NCI-H1105 (cell line): ENCODE data around the gene PPM1G.
"Not testable (repeated sequence)": the region's sequence is repeated elsewhere in the genome, so short reads cannot be mapped to it uniquely, and the experiment has no call there.

Experiments
- DNase-seq: peaks from one replicate; lab custom pipeline; 2025; lab: John Stamatoyannopoulos, UW

Gene PPM1G

DNA sequence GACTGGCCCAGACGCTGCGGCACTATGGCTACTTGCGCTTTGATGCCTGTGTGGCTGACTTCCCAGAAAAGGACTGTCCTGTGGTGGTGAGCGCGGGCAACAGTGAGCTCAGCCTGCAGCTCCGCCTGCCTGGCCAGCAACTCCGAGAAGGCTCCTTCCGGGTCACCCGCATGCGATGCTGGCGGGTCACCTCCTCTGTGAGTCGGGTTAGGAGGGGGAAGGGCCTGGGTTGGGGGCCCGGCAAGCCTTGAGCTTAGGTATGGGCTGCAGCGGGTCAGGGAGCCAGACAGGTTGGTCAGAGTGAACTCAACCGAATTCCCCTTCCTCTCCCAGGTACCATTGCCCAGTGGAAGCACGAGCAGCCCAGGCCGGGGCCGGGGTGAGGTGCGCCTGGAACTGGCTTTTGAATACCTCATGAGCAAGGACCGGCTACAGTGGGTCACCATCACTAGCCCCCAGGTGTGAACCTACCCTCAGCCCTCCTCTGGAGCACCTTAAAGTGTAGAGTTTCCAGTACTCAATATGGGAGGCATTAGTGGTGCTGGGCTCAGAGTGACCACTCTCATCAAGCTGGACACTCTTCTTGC is 33.8 kb downstream of the PPM1G start:
- DNase-seq = no peak

DNA sequence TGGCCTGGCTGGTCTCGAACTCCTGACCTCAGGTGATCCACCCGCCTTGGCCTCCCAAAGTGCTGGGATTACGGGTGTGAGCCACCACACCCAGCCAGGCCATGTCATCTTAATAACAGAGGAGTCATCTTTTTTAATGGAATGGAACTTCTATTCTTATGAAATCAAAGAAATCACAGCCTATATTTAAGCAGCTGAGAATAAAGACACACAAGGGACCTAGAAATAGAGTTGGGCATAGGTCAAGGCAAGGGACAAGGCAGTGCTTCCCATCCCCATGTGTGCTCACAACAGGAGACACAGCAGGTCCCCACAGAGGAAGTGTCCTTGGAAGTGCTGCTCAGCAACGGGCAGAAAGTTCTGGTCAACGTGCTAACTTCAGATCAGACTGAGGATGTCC is 35.8 kb downstream of the PPM1G start:
- no peak for DNase-seq

GRCh38 chr2:27372937-27373336 is 36.5 kb downstream of the PPM1G start:
- no peak for DNase-seq

DNA sequence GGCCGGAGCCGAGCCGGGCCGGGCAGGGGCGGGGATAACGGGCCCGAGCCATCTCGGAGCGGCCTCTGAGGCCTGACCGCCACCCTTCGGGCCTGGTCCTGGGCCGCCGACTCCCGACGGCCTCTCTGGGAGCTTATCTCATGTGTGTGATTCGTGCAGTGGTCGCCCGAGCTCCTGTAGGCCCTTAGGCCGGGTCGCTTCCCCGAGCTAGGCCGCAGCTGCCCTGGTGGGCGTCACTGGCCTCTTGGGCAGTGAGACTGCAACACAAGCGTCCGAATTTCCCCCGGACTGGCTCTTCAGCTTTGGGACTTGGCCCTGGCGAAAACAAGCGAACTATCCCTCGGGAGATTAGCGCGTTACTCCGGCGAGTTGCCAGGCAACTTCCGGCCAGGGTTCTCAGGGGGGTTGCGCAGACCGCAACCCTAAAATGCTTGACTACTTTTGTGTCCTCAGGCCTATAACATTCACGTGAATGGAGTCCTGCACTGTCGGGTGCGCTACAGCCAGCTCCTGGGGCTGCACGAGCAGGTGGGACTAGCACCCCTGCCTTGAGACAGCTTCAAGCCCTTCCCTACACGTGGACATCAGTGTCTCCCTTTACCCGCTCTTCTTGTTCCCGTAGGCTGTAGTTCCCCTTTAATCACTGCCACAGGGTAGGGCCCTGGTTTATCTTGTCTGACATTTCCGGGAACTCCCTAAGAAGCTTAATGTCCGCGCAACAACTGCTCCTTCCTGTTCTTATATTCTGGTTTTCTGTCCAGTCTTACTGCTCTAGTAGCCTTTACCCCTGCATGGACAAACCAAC is 38.4 kb downstream of the PPM1G start:
- no peak for DNase-seq

- peak; percentile 97 for DNase-seq
These were observed 39.2 kb downstream of the PPM1G start, which contains the start of the genes EIF2B4 and SNX17 for GRCh38 chr2:27370026-27370815. TSS of gene EIF2B4 (minus strand) at chr2:27370338. CDS start at chr2:27370314, 24 bp downstream. TSS of gene SNX17 (plus strand) at chr2:27370616. CDS start at chr2:27370744, 128 bp downstream.

- DNase-seq = peak; percentile 12
These were observed 39.8 kb downstream of the PPM1G start for GRCh38 chr2:27369471-27370025.

GRCh38 chr2:27363933-27364332 is 45.5 kb downstream of the PPM1G start:
- no peak for DNase-seq

DNA sequence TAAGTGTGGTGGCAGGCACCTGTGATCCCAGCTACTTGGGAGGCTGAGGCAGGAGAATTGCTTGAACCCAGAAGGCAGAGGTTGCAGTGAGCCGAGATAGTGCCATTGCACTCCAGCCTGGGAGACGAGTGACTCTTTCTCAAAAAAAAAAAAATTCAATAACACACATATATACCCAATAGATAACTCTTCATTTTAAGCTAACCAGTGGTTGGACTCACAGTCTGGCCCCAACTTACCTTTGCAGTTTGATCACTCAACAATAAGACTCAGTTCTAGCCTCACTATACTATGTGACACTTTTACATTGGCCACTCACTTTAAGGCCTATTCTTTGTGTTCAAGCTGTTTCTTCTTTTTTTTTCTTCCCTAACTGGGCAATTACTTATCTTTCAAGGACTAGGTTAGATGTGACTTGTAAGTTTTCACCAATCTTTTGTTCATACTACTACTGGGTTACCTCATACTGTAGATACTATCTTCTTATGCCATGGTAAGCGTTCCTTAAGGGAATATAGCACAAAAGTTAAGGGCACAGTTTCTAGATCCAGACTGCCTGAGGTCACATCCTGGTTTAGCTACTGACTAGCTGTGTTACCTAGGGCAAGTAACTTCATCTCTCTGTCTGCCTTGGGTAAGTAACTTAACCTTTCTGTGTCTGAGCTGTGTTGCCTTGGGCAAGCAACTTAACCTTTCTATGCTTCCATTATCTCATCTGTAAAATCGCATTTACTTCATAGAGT is 46.5 kb downstream of the PPM1G start:
- no peak for DNase-seq

DNA sequence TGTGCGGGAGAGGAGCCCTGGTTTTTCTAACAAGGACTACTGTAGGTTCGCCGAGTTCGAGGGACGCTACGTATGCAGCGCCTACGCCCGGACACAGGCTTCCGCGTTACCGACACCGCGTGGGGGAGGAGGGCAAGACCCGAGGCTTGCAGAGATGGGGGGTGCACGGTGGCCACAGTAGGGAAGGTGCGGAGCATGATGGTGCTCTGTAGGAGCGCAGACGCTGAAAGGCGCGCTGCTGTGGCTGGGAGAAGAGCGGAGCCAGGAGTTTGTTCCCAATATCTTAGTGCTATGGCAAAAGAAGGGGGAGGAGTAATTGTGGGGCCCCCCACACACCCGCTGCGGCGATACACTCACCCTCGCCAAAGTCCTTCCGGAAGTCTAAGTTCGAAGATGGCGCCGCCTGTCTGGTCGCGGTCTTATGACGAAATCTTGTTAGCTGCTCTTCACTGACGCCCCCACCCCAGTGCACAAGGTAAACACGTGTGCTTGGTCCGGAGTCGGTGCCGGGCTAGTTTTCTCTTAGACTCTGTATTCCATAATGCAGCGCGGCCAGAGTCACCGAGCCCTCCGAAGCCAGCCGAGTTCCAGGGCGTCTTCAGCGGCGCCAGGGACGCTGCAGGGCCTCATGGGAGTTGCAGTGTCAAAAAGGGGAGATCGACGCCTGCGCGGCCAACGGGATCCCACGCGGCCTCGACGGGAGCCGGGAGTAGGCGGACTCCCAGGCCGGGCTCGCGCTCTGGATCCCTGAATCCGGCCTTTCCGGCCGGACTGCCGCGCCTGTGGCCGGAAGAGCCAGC is 52.8 kb downstream of the PPM1G start, which contains the start of gene GTF3C2:
Gene GTF3C2, minus strand, starts transcription at position 383 of the 800 bp plus-strand sequence. CDS start 13,210 bp downstream, outside the sequence.
- DNase-seq = peak; percentile 89

DNA sequence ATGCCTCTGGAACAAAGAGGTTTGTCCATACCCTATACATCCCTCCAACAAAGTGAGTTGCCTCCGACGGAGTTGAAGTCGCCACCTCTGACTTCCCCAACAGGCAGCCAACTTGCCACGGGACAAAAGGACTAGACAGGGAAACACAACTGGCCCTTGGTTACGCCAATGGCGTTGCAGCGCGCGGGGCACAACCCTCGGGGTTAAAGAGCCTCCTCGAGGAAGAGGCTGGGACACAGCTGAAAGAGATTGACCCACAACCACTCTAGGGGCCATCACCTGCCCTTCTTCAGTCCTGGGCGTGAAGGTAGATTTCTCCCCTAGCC is 53.4 kb downstream of the PPM1G start:
- DNase-seq = peak; percentile 15

DNA sequence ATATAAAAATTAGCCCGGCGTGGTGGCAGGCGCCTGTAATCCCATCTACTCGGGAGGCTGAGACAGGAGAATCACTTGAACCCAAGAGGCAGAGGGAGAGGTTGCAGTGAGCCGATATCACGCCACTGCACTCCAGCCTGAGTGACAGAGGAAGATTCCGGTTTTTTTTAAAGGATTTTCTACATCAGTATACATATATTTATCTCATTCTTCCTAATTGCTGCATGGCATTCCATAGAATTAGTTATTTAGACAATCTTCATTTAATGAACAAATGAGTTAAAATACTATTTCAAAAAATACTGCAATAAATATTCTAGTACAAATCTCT is 54.8 kb downstream of the PPM1G start:
- DNase-seq = no peak

GRCh38 chr2:27353762-27354596 is 55.4 kb downstream of the PPM1G start:
- DNase-seq = no peak

- not testable (repeated sequence) for DNase-seq
These were observed 56.0 kb downstream of the PPM1G start for GRCh38 chr2:27353386-27353761.

DNA sequence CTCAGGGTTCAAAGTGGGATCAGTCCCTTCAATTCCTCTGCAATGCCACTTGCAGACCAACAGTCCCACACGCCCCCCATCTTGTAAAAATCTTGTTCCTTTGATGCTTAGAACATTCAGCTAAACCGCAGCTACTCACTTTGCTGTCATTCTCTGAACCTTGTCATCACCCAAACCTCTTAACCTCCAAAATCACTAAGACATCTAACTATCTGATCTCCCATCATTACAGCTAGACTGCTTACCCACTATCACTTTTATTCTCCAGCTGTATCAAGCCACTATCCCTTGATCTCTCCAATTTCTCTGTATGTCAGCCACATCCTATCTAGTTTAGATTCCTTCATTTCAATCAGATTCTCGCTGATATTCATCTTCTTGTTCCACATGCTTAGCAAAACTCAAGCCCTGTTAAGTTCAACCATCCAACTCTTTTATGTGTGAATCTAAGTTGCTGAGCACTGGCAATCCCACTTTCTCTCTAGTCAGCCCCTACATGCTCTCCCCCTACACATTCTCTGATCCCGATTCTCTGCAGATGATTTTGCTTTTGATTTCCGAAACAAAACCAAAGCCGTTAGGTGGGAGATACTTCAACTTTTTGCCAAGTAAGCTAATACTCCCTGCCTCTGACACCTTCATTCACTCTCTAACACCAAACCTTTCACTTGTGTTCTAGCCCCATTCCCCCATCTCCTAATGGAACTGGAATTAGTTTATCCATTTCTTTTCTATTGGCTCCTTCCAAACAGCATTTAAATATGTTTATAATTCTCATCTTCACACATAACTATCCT is 57.4 kb downstream of the PPM1G start:
- DNase-seq = no peak

DNA sequence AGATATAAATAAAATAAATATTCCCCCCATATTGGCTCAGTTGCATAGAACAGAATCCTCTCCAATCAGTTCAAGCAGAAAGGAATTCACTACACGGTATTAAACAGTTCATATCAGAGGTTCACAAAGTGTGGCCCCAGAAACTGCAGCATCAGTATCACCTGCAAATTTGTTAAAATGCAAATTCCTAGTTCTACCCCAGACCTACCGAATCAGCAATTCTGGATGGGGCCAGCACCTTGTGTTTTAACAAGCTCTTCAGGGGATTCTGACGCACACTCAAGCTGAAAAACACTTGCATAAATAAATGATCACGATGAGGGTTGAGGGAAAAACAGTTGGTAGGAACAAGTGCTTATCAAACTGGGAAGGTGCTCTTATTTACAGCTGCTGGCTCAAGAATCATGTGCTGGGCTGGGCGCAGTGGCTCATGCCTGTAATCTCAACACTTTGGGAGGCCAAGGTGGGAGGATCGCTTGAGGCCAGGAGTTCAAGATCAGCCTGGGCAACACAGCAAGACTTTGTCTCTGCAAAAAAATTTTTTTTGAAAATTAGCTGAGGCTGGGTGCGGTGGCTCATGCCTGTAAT is 59.2 kb downstream of the PPM1G start:
- DNase-seq = no peak

GRCh38 chr2:27347641-27348040 is 61.8 kb downstream of the PPM1G start:
- no peak for DNase-seq

DNA sequence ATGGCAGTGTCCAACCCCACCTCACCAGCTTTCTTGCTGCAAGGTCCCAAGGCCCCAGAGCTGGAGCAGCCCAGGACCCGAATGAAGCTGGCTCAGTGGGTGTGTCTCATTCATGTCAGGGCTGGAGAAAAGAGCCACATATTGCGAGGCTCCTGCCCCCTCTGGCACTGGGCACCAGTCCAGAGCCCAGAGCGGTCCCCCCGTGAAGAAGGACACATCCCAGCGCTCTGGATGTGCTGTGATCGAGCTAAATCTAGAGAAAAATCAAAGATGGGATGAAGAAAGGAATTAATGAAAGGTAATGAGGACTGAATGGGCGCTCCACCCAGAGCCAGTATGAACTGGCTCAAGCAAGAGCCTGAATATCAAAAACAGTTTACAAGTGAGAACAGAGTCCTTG is 73.2 kb downstream of the PPM1G start:
- no peak for DNase-seq

GRCh38 chr2:27335311-27335710 is 74.1 kb downstream of the PPM1G start:
- DNase-seq = no peak
